Dendritic cell treated with granulocyte-macrophage colony-stimulating factor and Interleukin-4, amounts not matched to agents 40 ng/mL and 50 ng/mL, for 4 days (primary cell): ENCODE results near the gene PISD.
"Not testable (repeated sequence)": the region's sequence is repeated elsewhere in the genome, so short reads cannot be mapped to it uniquely, and the experiment has no call there.

ENCODE experiments used
- H3K27ac Mint-ChIP-seq: one replicate; pipeline ENCODE4 v1.8.0; 2022; ENCODE audit warnings: mild to moderate bottlenecking, mixed read lengths
- H3K27me3 Mint-ChIP-seq: one replicate; pipeline ENCODE4 v1.8.0; 2022; ENCODE audit warnings: mild to moderate bottlenecking, mixed read lengths
- H3K36me3 Mint-ChIP-seq: one replicate; pipeline ENCODE4 v1.8.0; 2022; ENCODE audit warnings: low read depth, mixed read lengths
- H3K4me1 Mint-ChIP-seq: one replicate; pipeline ENCODE4 v1.8.0; 2022; ENCODE audit warnings: low read depth, mixed read lengths
- H3K4me3 Mint-ChIP-seq: one replicate; pipeline ENCODE4 v1.8.0; 2022; ENCODE audit warnings: mild to moderate bottlenecking, moderate library complexity, mixed read lengths
- H3K9me3 Mint-ChIP-seq: one replicate; pipeline ENCODE4 v1.8.0; 2022; ENCODE audit warnings: mixed read lengths
- intact Hi-C: fragments of 100-400 bp; cut with micrococcal nuclease; formaldehyde crosslinking; loops from one replicate; pipeline ENCODE4 v1.15.0; 2022

PISD gene

GRCh38 chr22:31661851-31662667 lies at the start of gene PISD:
Gene PISD (minus strand): TSS chr22:31662215. CDS start chr22:31662208, 7 bp downstream.
- peaks cover 13% of the 10 kb centered on the region for H3K36me3 Mint-ChIP-seq
- H3K4me1 Mint-ChIP-seq, result peaks cover 19% of the 10 kb centered on the region
- H3K27ac Mint-ChIP-seq, result peak within 1 kb of the TSS; percentile 90
- H3K27me3 Mint-ChIP-seq, result no peaks in the 10 kb centered on the region
- intact Hi-C loops, result loop anchor here (5.0 kb wide), 1 partner anchor 90 kb away; the partner anchor contains the start of genes DEPDC5 and PRR14L
- H3K9me3 Mint-ChIP-seq, result no peaks in the 10 kb centered on the region
- H3K4me3 Mint-ChIP-seq, result peak within 1 kb of the TSS; percentile 90

GRCh38 chr22:31711226-31711625 lies 49.2 kb upstream of the PISD start:
- H3K4me1 Mint-ChIP-seq, result peaks cover 30% of the 10 kb centered on the region
- peaks cover 97% of the 10 kb centered on the region for H3K36me3 Mint-ChIP-seq
- H3K27me3 Mint-ChIP-seq, H3K27ac Mint-ChIP-seq, H3K9me3 Mint-ChIP-seq, intact Hi-C loops, H3K4me3 Mint-ChIP-seq: not testable (repeated sequence)

- Mint-ChIP-seq H3K36me3 (peaks cover 95% of the 10 kb centered on the region), H3K27ac (no peak overlapping the region), H3K27me3 (no peaks in the 10 kb centered on the region), H3K4me3 (no peak overlapping the region), H3K4me1 (peaks cover 17% of the 10 kb centered on the region), H3K9me3 (no peaks in the 10 kb centered on the region)
- intact Hi-C loops, result no loop called here
Observed at GRCh38 chr22:31707519-31707918, 45.5 kb upstream of the PISD start.

- no peak overlapping the region for H3K4me3 Mint-ChIP-seq
- H3K27me3 Mint-ChIP-seq, result no peaks in the 10 kb centered on the region
- no peak overlapping the region for H3K27ac Mint-ChIP-seq
- intact Hi-C loops, result no loop called here
- H3K4me1 Mint-ChIP-seq, result peaks cover 16% of the 10 kb centered on the region
- peaks cover 100% of the 10 kb centered on the region for H3K36me3 Mint-ChIP-seq
- no peaks in the 10 kb centered on the region for H3K9me3 Mint-ChIP-seq
Observed at GRCh38 chr22:31695423-31695822, 33.4 kb upstream of the PISD start.

- H3K4me3 Mint-ChIP-seq, intact Hi-C loops, H3K27ac Mint-ChIP-seq, H3K27me3 Mint-ChIP-seq, H3K9me3 Mint-ChIP-seq: not testable (repeated sequence)
- peaks cover 100% of the 10 kb centered on the region for H3K36me3 Mint-ChIP-seq
- H3K4me1 Mint-ChIP-seq, result peaks cover 16% of the 10 kb centered on the region
Observed at GRCh38 chr22:31694046-31694445, 32.0 kb upstream of the PISD start.

GRCh38 chr22:31692186-31692886 lies 30.3 kb upstream of the PISD start:
- intact Hi-C loops, result no loop called here
- H3K27ac Mint-ChIP-seq, result no peak overlapping the region

GRCh38 chr22:31691408-31691807 lies 29.4 kb upstream of the PISD start:
- H3K4me3 Mint-ChIP-seq, result no peak overlapping the region
- no peaks in the 10 kb centered on the region for H3K9me3 Mint-ChIP-seq
- intact Hi-C loops, result no loop called here
- H3K36me3 Mint-ChIP-seq, result peaks cover 100% of the 10 kb centered on the region
- no peaks in the 10 kb centered on the region for H3K27me3 Mint-ChIP-seq
- H3K4me1 Mint-ChIP-seq, result peaks cover 16% of the 10 kb centered on the region
- H3K27ac Mint-ChIP-seq, result no peak overlapping the region

More at GRCh38 chr22:31692186-31692886, 30.3 kb upstream of the PISD start:
- H3K27me3 Mint-ChIP-seq, result no peaks in the 10 kb centered on the region
- peaks cover 16% of the 10 kb centered on the region for H3K4me1 Mint-ChIP-seq
- H3K36me3 Mint-ChIP-seq, result peaks cover 100% of the 10 kb centered on the region
- no peaks in the 10 kb centered on the region for H3K9me3 Mint-ChIP-seq
- no peak overlapping the region for H3K4me3 Mint-ChIP-seq

GRCh38 chr22:31683181-31684105 lies 21.4 kb upstream of the PISD start:
- Mint-ChIP-seq H3K27me3 (no peaks in the 10 kb centered on the region), H3K4me1 (no peaks in the 10 kb centered on the region), H3K27ac (no peak overlapping the region), H3K4me3 (no peak overlapping the region), H3K9me3 (no peaks in the 10 kb centered on the region), H3K36me3 (peaks cover 74% of the 10 kb centered on the region)
- intact Hi-C loops, result no loop called here

- H3K9me3 Mint-ChIP-seq, result no peaks in the 10 kb centered on the region
- intact Hi-C loops, result no loop called here
- no peak overlapping the region for H3K27ac Mint-ChIP-seq
- H3K27me3 Mint-ChIP-seq, result no peaks in the 10 kb centered on the region
- H3K4me1 Mint-ChIP-seq, result no peaks in the 10 kb centered on the region
- H3K4me3 Mint-ChIP-seq, result no peak overlapping the region
- peaks cover 67% of the 10 kb centered on the region for H3K36me3 Mint-ChIP-seq
Observed at GRCh38 chr22:31682751-31683150, 20.7 kb upstream of the PISD start.

- no peak overlapping the region for H3K27ac Mint-ChIP-seq
- no peaks in the 10 kb centered on the region for H3K27me3 Mint-ChIP-seq
- H3K36me3 Mint-ChIP-seq, result peaks cover 56% of the 10 kb centered on the region
- intact Hi-C loops, result no loop called here
- H3K9me3 Mint-ChIP-seq, result no peaks in the 10 kb centered on the region
- H3K4me3 Mint-ChIP-seq, result no peak overlapping the region
- peaks cover 4% of the 10 kb centered on the region for H3K4me1 Mint-ChIP-seq
Observed at GRCh38 chr22:31681349-31682345, 19.6 kb upstream of the PISD start.

- peak overlapping the region; percentile 2 for H3K27ac Mint-ChIP-seq
- peaks cover 12% of the 10 kb centered on the region for H3K4me1 Mint-ChIP-seq
- H3K27me3 Mint-ChIP-seq, result no peaks in the 10 kb centered on the region
- no peaks in the 10 kb centered on the region for H3K9me3 Mint-ChIP-seq
- H3K4me3 Mint-ChIP-seq, result no peak overlapping the region
- intact Hi-C loops, result no loop called here
- H3K36me3 Mint-ChIP-seq, result peaks cover 49% of the 10 kb centered on the region
Observed at GRCh38 chr22:31680861-31681341, 18.9 kb upstream of the PISD start.

GRCh38 chr22:31678748-31679147 lies 16.7 kb upstream of the PISD start:
- no peaks in the 10 kb centered on the region for H3K9me3 Mint-ChIP-seq
- H3K27me3 Mint-ChIP-seq, result no peaks in the 10 kb centered on the region
- intact Hi-C loops, result loop anchor here (5.0 kb wide), 1 partner anchor 69 kb away; no protein-coding TSS in a partner anchor
- no peak overlapping the region for H3K4me3 Mint-ChIP-seq
- peak overlapping the region; percentile 8 for H3K27ac Mint-ChIP-seq
- peaks cover 21% of the 10 kb centered on the region for H3K4me1 Mint-ChIP-seq
- H3K36me3 Mint-ChIP-seq, result peaks cover 27% of the 10 kb centered on the region
